ENCODE results near the gene VMP1. TPM values are rescaled to one million over a fixed set of nuclear protein-coding genes. Genes with fewer than 3 reads are reported as not detected.
A peak's percentile ranks its signal among the peaks of the same experiment; 100 is the strongest.
"Not testable (repeated sequence)": the region's sequence is repeated elsewhere in the genome, so short reads cannot be mapped to it uniquely, and the experiment has no call there.

The VMP1 gene
- total and polyA plus RNA-seq, 5 experiments from 2014 or later: 39.8 to 65.1 (median 57.1) TPM

DNA sequence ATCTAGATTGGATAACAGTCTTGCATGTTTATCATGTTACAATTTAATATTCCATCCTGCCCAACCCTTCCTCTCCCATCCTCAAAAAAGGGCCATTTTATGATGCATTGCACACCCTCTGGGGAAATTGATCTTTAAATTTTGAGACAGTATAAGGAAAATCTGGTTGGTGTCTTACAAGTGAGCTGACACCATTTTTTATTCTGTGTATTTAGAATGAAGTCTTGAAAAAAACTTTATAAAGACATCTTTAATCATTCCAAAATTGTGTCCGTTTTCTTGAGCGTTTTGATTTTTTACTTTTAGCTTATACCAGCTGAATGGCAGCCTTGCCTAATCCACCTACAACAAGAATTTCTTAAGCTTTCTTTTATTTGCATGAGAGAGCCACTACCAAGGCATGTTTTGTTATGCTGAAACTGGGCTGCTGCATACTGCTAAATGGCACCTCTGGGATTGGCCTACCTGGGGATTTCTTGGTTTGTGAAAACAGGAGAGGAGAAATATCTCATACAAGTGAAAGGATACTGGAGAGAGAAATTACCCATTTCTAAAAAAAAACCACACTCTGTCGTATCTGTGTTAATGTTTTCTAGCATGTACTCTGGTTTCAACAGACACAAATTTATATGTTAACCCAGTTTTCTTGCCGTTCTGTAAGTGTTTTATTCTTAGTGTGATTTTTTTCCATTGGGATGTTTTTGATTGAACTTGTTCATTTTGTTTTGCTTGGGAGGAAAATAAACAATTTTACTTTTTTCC, 133.1 kb downstream of the VMP1 start:
- peaks cover 11 to 75% (median 38%) of the 10 kb centered on the region in 4 donors for H3K4me1 Mint-ChIP-seq
- peak overlapping the region in 8 of 10 donors; percentile 9 to 97 (median 62) for H3K4me3 Mint-ChIP-seq
- H3K36me3 Mint-ChIP-seq: peaks cover 0 to 49% (median 13%) of the 10 kb centered on the region in 3 donors
- no peak for DNase-seq
- no peaks in the 10 kb centered on the region for H3K27me3 Mint-ChIP-seq
- H3K9me3 Mint-ChIP-seq: no peaks in the 10 kb centered on the region
- POLR2A ChIA-PET: interaction anchor here (0.7 kb wide), 1 partner anchor 9 kb away, joined by 3 read pairs; no protein-coding TSS in a partner anchor
- ATAC-seq: no peak
- peak overlapping the region in 8 of 10 donors; percentile 24 to 98 (median 66) for H3K27ac Mint-ChIP-seq

DNA sequence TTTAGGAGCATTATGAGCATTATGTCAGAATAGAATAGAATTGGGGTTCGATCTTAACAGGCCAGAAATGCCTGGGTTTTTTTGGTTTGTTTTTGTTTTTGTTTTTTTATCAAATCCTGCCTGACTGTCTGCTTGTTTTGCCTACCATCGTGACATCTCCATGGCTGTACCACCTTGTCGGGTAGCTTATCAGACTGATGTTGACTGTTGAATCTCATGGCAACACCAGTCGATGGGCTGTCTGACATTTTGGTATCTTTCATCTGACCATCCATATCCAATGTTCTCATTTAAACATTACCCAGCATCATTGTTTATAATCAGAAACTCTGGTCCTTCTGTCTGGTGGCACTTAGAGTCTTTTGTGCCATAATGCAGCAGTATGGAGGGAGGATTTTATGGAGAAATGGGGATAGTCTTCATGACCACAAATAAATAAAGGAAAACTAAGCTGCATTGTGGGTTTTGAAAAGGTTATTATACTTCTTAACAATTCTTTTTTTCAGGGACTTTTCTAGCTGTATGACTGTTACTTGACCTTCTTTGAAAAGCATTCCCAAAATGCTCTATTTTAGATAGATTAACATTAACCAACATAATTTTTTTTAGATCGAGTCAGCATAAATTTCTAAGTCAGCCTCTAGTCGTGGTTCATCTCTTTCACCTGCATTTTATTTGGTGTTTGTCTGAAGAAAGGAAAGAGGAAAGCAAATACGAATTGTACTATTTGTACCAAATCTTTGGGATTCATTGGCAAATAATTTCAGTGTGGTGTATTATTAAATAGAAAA, 133.8 kb downstream of the VMP1 start:
- H3K9me3 Mint-ChIP-seq, H3K27me3 Mint-ChIP-seq, DNase-seq, ATAC-seq: not testable (repeated sequence)
- Mint-ChIP-seq H3K27ac (peak overlapping the region in 8 of 10 donors; percentile 13 to 98 (median 74)), H3K36me3 (peaks cover 0 to 49% (median 13%) of the 10 kb centered on the region in 3 donors), H3K4me1 (peaks cover 14 to 82% (median 42%) of the 10 kb centered on the region in 4 donors), H3K4me3 (peak overlapping the region in 5 of 10 donors; percentile 48 to 97 (median 83))
- POLR2A ChIA-PET: interaction anchor here (0.6 to 0.7 kb wide), 2 partner anchors 8 to 17 kb away, joined by 3 to 4 read pairs; no protein-coding TSS in a partner anchor

DNA sequence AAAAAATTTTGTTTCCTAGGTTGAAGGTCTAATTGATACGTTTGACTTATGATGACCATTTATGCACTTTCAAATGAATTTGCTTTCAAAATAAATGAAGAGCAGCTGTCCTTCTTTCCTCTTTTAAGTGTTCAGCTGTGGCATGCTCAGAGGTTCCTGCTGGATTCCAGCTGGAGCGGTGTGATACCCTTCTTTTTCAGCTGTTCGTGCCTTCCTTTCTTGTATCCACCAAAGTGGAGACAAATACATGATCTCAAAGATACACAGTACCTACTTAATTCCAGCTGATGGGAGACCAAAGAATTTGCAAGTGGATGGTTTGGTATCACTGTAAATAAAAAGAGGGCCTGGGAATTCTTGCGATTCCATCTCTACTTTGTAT, 134.4 kb downstream of the VMP1 start:
- H3K4me3 Mint-ChIP-seq: peak overlapping the region in 3 of 10 donors; percentile 78 to 97 (median 80)
- H3K36me3 Mint-ChIP-seq: peaks cover 0 to 46% (median 13%) of the 10 kb centered on the region in 3 donors
- H3K27me3 Mint-ChIP-seq, DNase-seq, ATAC-seq, H3K9me3 Mint-ChIP-seq: not testable (repeated sequence)
- POLR2A ChIA-PET: interaction anchor here (0.6 kb wide), 1 partner anchor 18 kb away, joined by 4 read pairs; no protein-coding TSS in a partner anchor
- peak overlapping the region in 4 of 10 donors; percentile 65 to 96 (median 86) for H3K27ac Mint-ChIP-seq
- peaks cover 17 to 84% (median 48%) of the 10 kb centered on the region in 4 donors for H3K4me1 Mint-ChIP-seq

- no peak for DNase-seq
- Mint-ChIP-seq H3K9me3 (no peaks in the 10 kb centered on the region), H3K27me3 (no peaks in the 10 kb centered on the region), H3K27ac (peak overlapping the region in 8 of 10 donors; percentile 6 to 96 (median 74)), H3K4me1 (peaks cover 16 to 83% (median 40%) of the 10 kb centered on the region in 4 donors), H3K36me3 (peaks cover 0 to 46% (median 13%) of the 10 kb centered on the region in 3 donors), H3K4me3 (peak overlapping the region in 5 of 10 donors; percentile 18 to 97 (median 78))
- POLR2A ChIA-PET: interaction anchor here (0.9 kb wide), 1 partner anchor 19 kb away, joined by 3 read pairs; no protein-coding TSS in a partner anchor
- no peak for ATAC-seq
Observed at GRCh38 chr17:59842901-59843652, 135.6 kb downstream of the VMP1 start.

DNA sequence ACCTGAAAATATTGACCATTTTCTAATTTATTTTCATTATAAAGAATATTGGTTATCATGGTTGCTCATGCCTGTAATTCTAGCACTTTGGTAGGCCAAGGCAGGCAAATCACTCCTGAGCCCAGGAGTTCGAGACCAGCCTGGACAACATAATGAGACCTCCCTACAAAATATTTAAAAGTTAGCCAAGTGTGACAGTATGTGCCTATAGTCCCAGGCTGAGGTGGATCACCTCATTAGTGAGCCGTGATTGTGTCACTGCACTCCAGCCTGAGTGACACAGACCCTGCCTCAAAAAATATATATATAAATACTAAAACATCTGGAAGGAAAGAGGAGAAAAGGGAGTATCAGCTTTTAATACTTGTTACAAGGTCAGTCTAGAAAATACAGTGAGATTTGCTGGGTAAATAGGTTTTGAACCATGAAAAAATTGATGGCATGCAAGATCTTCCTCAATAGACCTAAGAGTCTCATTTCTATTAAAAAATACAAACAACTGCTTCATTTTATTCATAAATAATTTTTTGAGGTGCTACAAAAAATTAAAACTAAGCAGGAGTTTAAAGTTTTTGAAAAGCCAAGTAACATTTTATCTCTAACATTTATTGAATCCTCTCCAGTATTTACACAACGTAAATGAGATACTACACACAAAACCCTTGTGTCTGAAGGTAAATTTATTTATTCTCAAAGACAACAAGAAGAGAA, 137.6 kb downstream of the VMP1 start:
- Mint-ChIP-seq H3K27ac (peak overlapping the region in 7 of 10 donors; percentile 19 to 90 (median 78)), H3K4me3 (peak overlapping the region in 1 of 10 donors; percentile 36), H3K36me3 (peaks cover 0 to 29% (median 4%) of the 10 kb centered on the region in 3 donors), H3K9me3 (no peaks in the 10 kb centered on the region), H3K4me1 (peaks cover 14 to 82% (median 34%) of the 10 kb centered on the region in 4 donors), H3K27me3 (no peaks in the 10 kb centered on the region)
- POLR2A ChIA-PET: no interaction called here
- ATAC-seq (no peak), DNase-seq (no peak)

DNA sequence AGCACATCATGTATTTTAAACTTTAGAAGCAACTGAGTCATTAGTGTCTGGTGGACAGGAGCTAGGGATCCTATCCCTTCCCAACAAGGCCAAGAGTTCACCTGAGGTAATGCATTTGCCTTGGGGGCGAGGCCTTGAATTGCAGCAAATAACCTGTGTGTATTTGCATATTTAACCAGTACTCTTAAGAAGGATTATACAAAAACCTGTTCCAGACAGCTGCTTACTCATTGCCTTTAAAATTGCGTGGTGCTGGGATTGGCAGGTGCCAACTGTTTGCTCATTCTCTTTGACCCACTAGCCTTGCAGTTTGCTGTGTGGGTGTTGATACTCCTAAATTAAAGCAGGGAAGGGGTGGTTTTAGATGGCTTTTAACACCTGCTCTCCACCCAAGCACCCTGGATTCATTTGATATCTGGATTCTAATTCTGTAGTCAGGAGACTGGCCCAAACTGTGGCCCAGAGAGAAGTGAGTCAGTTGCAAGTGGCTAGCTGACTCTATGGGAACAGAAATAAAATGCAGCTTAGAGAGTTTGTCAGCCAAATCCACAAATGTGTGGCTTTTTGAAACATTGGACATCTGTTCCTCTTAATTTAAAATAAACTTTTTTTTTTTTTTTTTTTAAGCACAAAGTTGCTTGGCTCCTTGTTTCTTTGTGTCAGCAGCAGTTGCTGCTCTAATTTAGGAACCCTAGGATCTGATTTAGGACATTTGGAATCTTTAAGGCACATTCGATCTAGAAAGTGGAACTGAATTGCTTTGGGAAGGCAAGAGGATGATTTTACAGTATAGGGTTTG, 138.3 kb downstream of the VMP1 start:
- peak overlapping the region in 2 of 10 donors; percentile 29 to 41 for H3K4me3 Mint-ChIP-seq
- no peak for DNase-seq
- no peaks in the 10 kb centered on the region for H3K9me3 Mint-ChIP-seq
- POLR2A ChIA-PET: interaction anchor here (0.6 kb wide), 1 partner anchor 14 kb away, joined by 3 read pairs; no protein-coding TSS in a partner anchor
- H3K4me1 Mint-ChIP-seq: peaks cover 12 to 74% (median 28%) of the 10 kb centered on the region in 4 donors
- ATAC-seq: no peak
- peak overlapping the region in 9 of 10 donors; percentile 25 to 90 (median 78) for H3K27ac Mint-ChIP-seq
- no peaks in the 10 kb centered on the region for H3K27me3 Mint-ChIP-seq
- H3K36me3 Mint-ChIP-seq: peaks cover 0 to 22% (median 4%) of the 10 kb centered on the region in 3 donors

GRCh38 chr17:59846394-59847165, 139.1 kb downstream of the VMP1 start:
- Mint-ChIP-seq H3K4me1 (peaks cover 12 to 67% (median 22%) of the 10 kb centered on the region in 4 donors), H3K27me3 (no peaks in the 10 kb centered on the region), H3K4me3 (peak overlapping the region in 1 of 10 donors; percentile 41), H3K9me3 (no peaks in the 10 kb centered on the region), H3K27ac (peak overlapping the region in 9 of 10 donors; percentile 20 to 90 (median 78)), H3K36me3 (peaks cover 0 to 14% (median 4%) of the 10 kb centered on the region in 3 donors)
- POLR2A ChIA-PET: interaction anchor here (0.6 kb wide), 1 partner anchor 15 kb away, joined by 3 read pairs; no protein-coding TSS in a partner anchor
- ATAC-seq (peak; percentile 61 to 63), DNase-seq (peak in 1 of 10 donors; percentile 4)

DNA sequence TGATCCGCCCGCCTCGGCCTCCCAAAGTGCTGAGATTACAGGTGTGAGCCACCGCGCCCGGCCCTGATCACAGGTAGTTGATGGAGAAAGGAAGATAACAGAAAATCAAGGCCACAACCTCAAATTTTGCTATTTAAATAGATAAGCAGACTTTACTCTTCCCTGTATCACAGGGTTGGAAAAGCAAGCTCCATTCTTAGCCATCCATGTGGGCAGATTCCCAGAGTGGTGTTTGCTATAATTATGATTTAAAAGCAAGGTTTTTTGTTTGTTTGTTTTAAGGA, 140.9 kb downstream of the VMP1 start:
- Mint-ChIP-seq H3K4me1 (peaks cover 12 to 59% (median 25%) of the 10 kb centered on the region in 4 donors), H3K9me3 (no peaks in the 10 kb centered on the region), H3K27ac (peak overlapping the region in 1 of 10 donors; percentile 84), H3K36me3 (no peaks in the 10 kb centered on the region), H3K4me3 (no peak overlapping the region), H3K27me3 (no peaks in the 10 kb centered on the region)
- POLR2A ChIA-PET: no interaction called here
- no peak for DNase-seq
- ATAC-seq: no peak

DNA sequence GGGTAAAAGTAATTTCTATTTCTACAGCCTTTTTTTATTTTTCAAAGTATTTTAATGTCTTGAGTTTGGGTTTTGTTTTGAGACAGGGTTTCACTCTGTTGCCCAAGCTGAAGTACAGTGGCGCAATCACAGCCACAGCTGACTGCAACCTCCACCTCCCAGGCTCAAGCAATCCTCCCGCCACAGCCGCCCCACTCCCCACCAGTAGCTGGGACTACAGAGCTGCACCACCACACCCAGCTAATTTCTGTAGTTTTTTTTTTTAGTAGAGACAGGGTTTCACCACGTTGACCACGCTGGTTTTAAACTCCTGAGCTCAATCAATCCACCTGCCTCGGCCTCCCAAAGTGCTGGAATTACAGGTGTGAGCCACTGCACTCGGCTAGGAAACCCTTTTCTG, 141.3 kb downstream of the VMP1 start:
- POLR2A ChIA-PET: no interaction called here
- Mint-ChIP-seq H3K9me3 (no peaks in the 10 kb centered on the region), H3K4me3 (peak overlapping the region in 5 of 10 donors; percentile 18 to 50 (median 26)), H3K27ac (peak overlapping the region in 4 of 10 donors; percentile 61 to 84 (median 78)), H3K36me3 (no peaks in the 10 kb centered on the region), H3K27me3 (no peaks in the 10 kb centered on the region), H3K4me1 (peaks cover 12 to 58% (median 28%) of the 10 kb centered on the region in 4 donors)
- DNase-seq (peak in 1 of 10 donors; percentile 4), ATAC-seq (peak in 1 of 2 donors; percentile 25)

- DNase-seq, H3K36me3 Mint-ChIP-seq, H3K27ac Mint-ChIP-seq, H3K4me3 Mint-ChIP-seq, H3K27me3 Mint-ChIP-seq, POLR2A ChIA-PET, ATAC-seq, H3K9me3 Mint-ChIP-seq: not testable (repeated sequence)
- H3K4me1 Mint-ChIP-seq: peaks cover 12 to 47% (median 28%) of the 10 kb centered on the region in 4 donors
Observed at GRCh38 chr17:59850311-59850710, 142.9 kb downstream of the VMP1 start.

All from naive thymus-derived CD8-positive, alpha-beta T cell (primary cell).